K562 (cell line): ENCODE data around the gene THAP6. TPM values are rescaled to one million over a fixed set of nuclear protein-coding genes. Genes with fewer than 3 reads are reported as not detected.
A peak's percentile ranks its signal among the peaks of the same experiment; 100 is the strongest.

Experiments
- BHLHE40 ChIP-seq: IDR thresholded peaks from 2 replicates; pipeline ENCODE4 v1.6.1; 2011; ENCODE audit warnings: low read length, improper control_type of control experiment
- BRD4 ChIP-seq: fragments of 200-600 bp; sonication (generic); IDR thresholded peaks from 2 replicates; pipeline ENCODE4 v1.6.1; 2017; ENCODE audit warnings: inconsistent platforms
- CBFA2T2 ChIP-seq: fragments of 450-650 bp; conservative IDR thresholded peaks from 2 replicates; pipeline ENCODE4 v1.6.1; 2017; ENCODE audit warnings: mild to moderate bottlenecking
- CBFA2T3 ChIP-seq: fragments of 450-650 bp; IDR thresholded peaks from 2 replicates; pipeline ENCODE4 v1.6.1; 2017
- CBX3 ChIP-seq, 2 experiments: IDR thresholded peaks; 1 replicate in 1 of 2; 2 replicates in 1 of 2; pipeline ENCODE4 v1.6.1; 2012; ENCODE audit warnings: inconsistent platforms in 2 of 2, low read length in 2 of 2, borderline replicate concordance in 1 of 2, control low read depth in 1 of 2
- CC2D1A ChIP-seq: fragments of 450-650 bp; IDR thresholded peaks from 2 replicates; pipeline ENCODE4 v1.6.1; 2017; ENCODE audit warnings: mild to moderate bottlenecking
- DNMT1 ChIP-seq: fragments of 450-650 bp; IDR thresholded peaks from 2 replicates; pipeline ENCODE4 v1.6.1; 2016; ENCODE audit warnings: antibody characterized with exemption, mild to moderate bottlenecking
- ESRRA ChIP-seq: fragments of 450-650 bp; IDR thresholded peaks from 2 replicates; pipeline ENCODE4 v1.6.1; 2014; ENCODE audit warnings: low read depth, mild to moderate bottlenecking, moderate library complexity, borderline replicate concordance
- ETV5 ChIP-seq: sonication (generic); formaldehyde crosslinking; IDR thresholded peaks from 2 replicates; pipeline ENCODE4 v1.4.0; 2020; ENCODE audit warnings: low read depth, mild to moderate bottlenecking, missing genetic modification reagents
- GABPA ChIP-seq: fragments of 200-800 bp; sonication (Bioruptor generic); conservative IDR thresholded peaks from 2 replicates; pipeline ENCODE4 v1.6.1; 2016; ENCODE audit warnings: low read depth, missing genetic modification characterization, missing compliant biosample characterization
- GTF2A2 ChIP-seq: IDR thresholded peaks from 2 replicates; pipeline ENCODE4 v1.6.1; 2016; ENCODE audit warnings: mild to moderate bottlenecking, missing genetic modification characterization, missing compliant biosample characterization
- JUND ChIP-seq, 2 experiments: IDR thresholded peaks; 2 replicates in 1 of 2; 3 replicates in 1 of 2; pipeline ENCODE4 v1.6.1; 2011; ENCODE audit warnings: borderline replicate concordance in 2 of 2, low read depth in 2 of 2, low read length in 2 of 2, improper control_type of control experiment in 1 of 2, missing biosample characterization in 1 of 2, missing genetic modification characterization in 1 of 2, missing genetic modification reagents in 1 of 2
- MEIS2 ChIP-seq: fragments of 450-650 bp; IDR thresholded peaks from 2 replicates; pipeline ENCODE4 v1.6.1; 2014; ENCODE audit warnings: mild to moderate bottlenecking; ENCODE audit not compliant: partially characterized antibody
- MTA3 ChIP-seq: fragments of 450-650 bp; formaldehyde crosslinking; IDR thresholded peaks from 2 replicates; pipeline ENCODE4 v1.6.1; 2017; ENCODE audit warnings: mild to moderate bottlenecking, borderline replicate concordance
- NCOA1 ChIP-seq: fragments of 450-650 bp; IDR thresholded peaks from 2 replicates; pipeline ENCODE4 v1.6.1; 2016; ENCODE audit warnings: low read depth
- NCOA2 ChIP-seq, 2 experiments: fragments of 450-650 bp; IDR thresholded peaks; 2 replicates each; pipeline ENCODE4 v1.6.1; 2018; ENCODE audit warnings: mild to moderate bottlenecking in 2 of 2, moderate library complexity in 1 of 2; ENCODE audit not compliant: partially characterized antibody in 2 of 2
- PHB ChIP-seq: fragments of 250-450 bp; sonication (Bioruptor Pico); IDR thresholded peaks from 2 replicates; pipeline ENCODE4 v1.5.0; 2021
- RNF2 ChIP-seq: sonication (generic); IDR thresholded peaks from 2 replicates; pipeline ENCODE4 v1.6.1; 2016
- SPI1 ChIP-seq: IDR thresholded peaks from 2 replicates; pipeline ENCODE4 v1.6.1; 2011; ENCODE audit warnings: low read depth, low read length, control low read depth, borderline replicate concordance
- SREBF2 ChIP-seq: sonication (generic); formaldehyde crosslinking; IDR thresholded peaks from 2 replicates; pipeline ENCODE4 v1.4.0; 2020; ENCODE audit warnings: mild to moderate bottlenecking, missing genetic modification reagents
- THRAP3 ChIP-seq: fragments of 450-650 bp; IDR thresholded peaks from 2 replicates; pipeline ENCODE4 v1.6.1; 2016; ENCODE audit warnings: mild to moderate bottlenecking, inconsistent platforms, borderline replicate concordance
- polyA plus RNA-seq, 8 experiments: library from polyadenylated mRNA; depleted of rRNA in 4 of 8; stranded (reverse) in 5 of 8; unstranded in 3 of 8; fragments of >200 nt; fragmentation: Nextera tagmentation in 2 of 8; fragmentation: Illumina TruSeq in 1 of 8; extraction: Ambion mirVana in 2 of 8; extraction: Trizol in 1 of 8; gene quantifications; 2 replicates each; pipeline versions ENCODE4 v1.2.1 to v1.2.3, GENCODE V29; 2011 to 2014; ENCODE audit warnings: inconsistent platforms in 1 of 8, missing spikeins in 1 of 8
- total RNA-seq, 7 experiments: library from RNA; depleted of rRNA in 6 of 7; stranded (reverse); fragments of >200 nt in 6 of 7; fragmentation: Illumina TruSeq in 2 of 7; extraction: Trizol in 2 of 7; gene quantifications; 2 replicates each; pipeline versions ENCODE4 v1.2.1 to v1.2.3, GENCODE V29; 2011 to 2021; ENCODE audit warnings: low replicate concordance in 1 of 7
- TF ChIP-seq, protein P1 (sequence below), 2 experiments: fragments of 450-650 bp; conservative IDR thresholded peaks; 2 replicates each; pipeline ENCODE4 v1.6.1; 2017; ENCODE audit warnings: mild to moderate bottlenecking in 2 of 2, moderate library complexity in 2 of 2
- TF ChIP-seq, protein P2 (sequence below): fragments of 450-650 bp; IDR thresholded peaks from 2 replicates; pipeline ENCODE4 v1.6.1; 2016; ENCODE audit warnings: borderline replicate concordance
- TF ChIP-seq, protein P3 (sequence below): sonication (generic); formaldehyde crosslinking; IDR thresholded peaks from 2 replicates; pipeline ENCODE4 v1.8.0; 2022; ENCODE audit warnings: mild to moderate bottlenecking, missing genetic modification reagents

THAP6 gene
- total and polyA plus RNA-seq, 9 of the 15 experiments (the other 6 are each of a cell fraction or from before 2014, with no cell fraction given) = 8.9 to 30.4 (median 17.3) TPM

DNA sequence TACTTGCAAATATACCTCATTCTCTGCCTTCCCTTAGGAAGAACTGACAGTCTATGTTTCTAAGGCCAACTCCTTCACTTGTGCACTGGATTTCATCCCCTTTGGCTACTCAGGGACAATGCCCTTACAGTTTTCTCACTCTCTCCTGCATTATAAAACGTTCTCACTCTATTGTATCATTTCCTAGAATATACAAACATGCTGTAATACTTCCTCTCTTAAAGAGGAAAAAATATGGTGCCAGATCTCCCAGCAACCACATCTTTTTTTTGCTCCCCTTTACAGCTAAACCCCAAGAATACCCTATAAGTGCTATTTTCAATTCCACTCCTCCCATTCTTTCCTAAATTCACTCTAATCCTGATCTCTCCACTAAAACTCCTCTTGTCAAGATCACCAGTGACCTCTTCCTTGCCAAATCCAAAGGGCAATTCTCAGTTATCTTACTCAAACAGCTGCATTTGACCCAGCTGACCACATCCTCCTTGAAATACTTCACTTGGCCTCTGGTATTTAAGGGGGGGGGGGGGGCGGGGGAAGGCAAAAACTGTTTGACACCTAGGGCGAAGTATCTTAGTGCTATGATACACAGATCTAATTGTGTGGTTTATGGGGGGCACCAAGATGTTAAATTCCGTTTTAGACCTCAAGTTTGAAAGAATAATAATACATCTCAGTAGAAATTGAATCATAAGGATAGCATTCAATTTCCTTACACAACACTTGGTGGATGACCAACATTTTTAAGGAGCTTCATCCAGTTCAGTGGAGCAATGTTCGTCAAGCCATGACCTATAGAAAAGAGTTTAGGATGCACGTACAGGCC lies 1.7 kb upstream of the THAP6 start (continued):
- peak in 1 of 2 experiments; percentile 11 for TF ChIP-seq NCOA2 (IDR thresholded peaks at IDR 0.05; ENCODE audit: partially characterized antibody in 2 of 2)
- TF ChIP-seq, protein P1, sequence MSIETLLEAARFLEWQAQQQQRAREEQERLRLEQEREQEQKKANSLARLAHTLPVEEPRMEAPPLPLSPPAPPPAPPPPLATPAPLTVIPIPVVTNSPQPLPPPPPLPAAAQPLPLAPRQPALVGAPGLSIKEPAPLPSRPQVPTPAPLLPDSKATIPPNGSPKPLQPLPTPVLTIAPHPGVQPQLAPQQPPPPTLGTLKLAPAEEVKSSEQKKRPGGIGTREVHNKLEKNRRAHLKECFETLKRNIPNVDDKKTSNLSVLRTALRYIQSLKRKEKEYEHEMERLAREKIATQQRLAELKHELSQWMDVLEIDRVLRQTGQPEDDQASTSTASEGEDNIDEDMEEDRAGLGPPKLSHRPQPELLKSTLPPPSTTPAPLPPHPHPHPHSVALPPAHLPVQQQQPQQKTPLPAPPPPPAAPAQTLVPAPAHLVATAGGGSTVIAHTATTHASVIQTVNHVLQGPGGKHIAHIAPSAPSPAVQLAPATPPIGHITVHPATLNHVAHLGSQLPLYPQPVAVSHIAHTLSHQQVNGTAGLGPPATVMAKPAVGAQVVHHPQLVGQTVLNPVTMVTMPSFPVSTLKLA (conservative IDR thresholded peaks at IDR 0.05) = peak in 1 of 2 experiments; percentile 55; a peak in 2 of 4 replicates
- TF ChIP-seq CBFA2T2 = peak; percentile 81
- peak; percentile 32; the same call in 1 of the 2 replicates for TF ChIP-seq RNF2
- TF ChIP-seq SPI1 = peak; percentile 31; the same call in 1 of the 2 replicates
- no peak for TF ChIP-seq DNMT1
- TF ChIP-seq ETV5 = 0 out of 2 replicates have a peak, but pooled peaks have one; percentile 53
- peak; percentile 6; the same call in 1 of the 2 replicates for TF ChIP-seq BHLHE40
- TF ChIP-seq, protein P2, sequence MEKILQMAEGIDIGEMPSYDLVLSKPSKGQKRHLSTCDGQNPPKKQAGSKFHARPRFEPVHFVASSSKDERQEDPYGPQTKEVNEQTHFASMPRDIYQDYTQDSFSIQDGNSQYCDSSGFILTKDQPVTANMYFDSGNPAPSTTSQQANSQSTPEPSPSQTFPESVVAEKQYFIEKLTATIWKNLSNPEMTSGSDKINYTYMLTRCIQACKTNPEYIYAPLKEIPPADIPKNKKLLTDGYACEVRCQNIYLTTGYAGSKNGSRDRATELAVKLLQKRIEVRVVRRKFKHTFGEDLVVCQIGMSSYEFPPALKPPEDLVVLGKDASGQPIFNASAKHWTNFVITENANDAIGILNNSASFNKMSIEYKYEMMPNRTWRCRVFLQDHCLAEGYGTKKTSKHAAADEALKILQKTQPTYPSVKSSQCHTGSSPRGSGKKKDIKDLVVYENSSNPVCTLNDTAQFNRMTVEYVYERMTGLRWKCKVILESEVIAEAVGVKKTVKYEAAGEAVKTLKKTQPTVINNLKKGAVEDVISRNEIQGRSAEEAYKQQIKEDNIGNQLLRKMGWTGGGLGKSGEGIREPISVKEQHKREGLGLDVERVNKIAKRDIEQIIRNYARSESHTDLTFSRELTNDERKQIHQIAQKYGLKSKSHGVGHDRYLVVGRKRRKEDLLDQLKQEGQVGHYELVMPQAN = 0 out of 2 replicates have a peak, but pooled peaks have one; percentile 15
- TF ChIP-seq BRD4 = no peak
- TF ChIP-seq MEIS2 = peak; percentile 32
- TF ChIP-seq CBX3 (IDR thresholded peaks at IDR 0.05; ENCODE audit: borderline replicate concordance in 1 of 2, low read length in 2 of 2) = no peak
- no peak for TF ChIP-seq THRAP3
- 0 out of 2 replicates have a peak, but pooled peaks have one; percentile 22 for TF ChIP-seq SREBF2 (CRISPR knock-in tag)
- TF ChIP-seq NCOA1 = 0 out of 2 replicates have a peak, but pooled peaks have one; percentile 26
- TF ChIP-seq CBFA2T3 = peak; percentile 92
- peak; percentile 31; the same call in 1 of the 2 replicates for TF ChIP-seq MTA3
- peak; percentile 32; the same call in 1 of the 2 replicates for TF ChIP-seq CC2D1A
- peak; percentile 57; the same call in 1 of the 2 replicates for TF ChIP-seq JUND (IDR thresholded peaks at IDR 0.05; ENCODE audit: borderline replicate concordance, low read depth, low read length)
- TF ChIP-seq JUND (tag; IDR thresholded peaks at IDR 0.05; ENCODE audit: borderline replicate concordance, low read depth, low read length) = peak; percentile 29; the same call in 1 of the 3 replicates
- TF ChIP-seq GABPA (tag) = peak; percentile 59; the same call in 1 of the 2 replicates
- TF ChIP-seq PHB (CRISPR knock-in tag) = no peak
- TF ChIP-seq ESRRA = peak; percentile 88; the same call in 1 of the 2 replicates
- no peak for TF ChIP-seq GTF2A2 (tag)
- TF ChIP-seq, protein P3, sequence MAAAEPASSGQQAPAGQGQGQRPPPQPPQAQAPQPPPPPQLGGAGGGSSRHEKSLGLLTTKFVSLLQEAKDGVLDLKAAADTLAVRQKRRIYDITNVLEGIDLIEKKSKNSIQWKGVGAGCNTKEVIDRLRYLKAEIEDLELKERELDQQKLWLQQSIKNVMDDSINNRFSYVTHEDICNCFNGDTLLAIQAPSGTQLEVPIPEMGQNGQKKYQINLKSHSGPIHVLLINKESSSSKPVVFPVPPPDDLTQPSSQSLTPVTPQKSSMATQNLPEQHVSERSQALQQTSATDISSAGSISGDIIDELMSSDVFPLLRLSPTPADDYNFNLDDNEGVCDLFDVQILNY (CRISPR knock-in tag) = no peak
